HG03097 (cell line): ENCODE data around the gene SYMPK.
"Not testable (repeated sequence)": the region's sequence is repeated elsewhere in the genome, so short reads cannot be mapped to it uniquely, and the experiment has no call there.

Source experiments
- ATAC-seq: cut with Tn5 transposase; IDR thresholded peaks from one replicate; pipeline ENCODE4 v1.9.1; 2021; ENCODE audit not compliant: unreplicated experiment, low FRiP score

Gene SYMPK

GRCh38 chr19:45862564-45863334 is at the start of gene SYMPK:
Gene SYMPK (minus strand): TSS chr19:45863147. CDS start chr19:45854495, 8,652 bp downstream.
- ATAC-seq: peak; percentile 88

- no peak for ATAC-seq
Observed at GRCh38 chr19:45911291-45911690, 48.3 kb upstream of the SYMPK start.

GRCh38 chr19:45908956-45909355 is 46.0 kb upstream of the SYMPK start:
- no peak for ATAC-seq

- no peak for ATAC-seq
Observed at GRCh38 chr19:45906221-45906620, 43.3 kb upstream of the SYMPK start.

GRCh38 chr19:45905011-45905410 is 42.1 kb upstream of the SYMPK start:
- ATAC-seq: no peak

GRCh38 chr19:45902651-45903625 is 40.0 kb upstream of the SYMPK start:
- peak; percentile 86 for ATAC-seq

GRCh38 chr19:45901912-45902650 is 39.1 kb upstream of the SYMPK start, which contains the start of gene MYPOP:
Gene MYPOP (minus strand): TSS chr19:45902613. CDS start chr19:45901773, 840 bp downstream.
- no peak for ATAC-seq

- ATAC-seq: no peak
Observed at GRCh38 chr19:45901432-45901911, 38.5 kb upstream of the SYMPK start.

- ATAC-seq: no peak
Observed at GRCh38 chr19:45900738-45901431, 37.9 kb upstream of the SYMPK start.

- no peak for ATAC-seq
Observed at GRCh38 chr19:45899919-45900589, 37.1 kb upstream of the SYMPK start.

- ATAC-seq: no peak
Observed at GRCh38 chr19:45899253-45899652, 36.3 kb upstream of the SYMPK start.

GRCh38 chr19:45897261-45897812 is 34.4 kb upstream of the SYMPK start:
- no peak for ATAC-seq

GRCh38 chr19:45895983-45896599 is 33.1 kb upstream of the SYMPK start:
- not testable (repeated sequence) for ATAC-seq

- no peak for ATAC-seq
Observed at GRCh38 chr19:45895519-45895972, 32.6 kb upstream of the SYMPK start.

- ATAC-seq: no peak
Observed at GRCh38 chr19:45890877-45891276, 27.9 kb upstream of the SYMPK start.

- ATAC-seq: no peak
Observed at GRCh38 chr19:45889210-45889885, 26.4 kb upstream of the SYMPK start.

GRCh38 chr19:45887200-45887710 is 24.3 kb upstream of the SYMPK start:
- no peak for ATAC-seq
